OCI-M2 (cell line): ENCODE results near the gene ECSCR.
"Not testable (repeated sequence)": the region's sequence is repeated elsewhere in the genome, so short reads cannot be mapped to it uniquely, and the experiment has no call there.

ENCODE experiments used
- DNase-seq: peaks from one replicate; lab custom pipeline; 2025; ENCODE audit not compliant: unreplicated experiment; lab: John Stamatoyannopoulos, UW

Gene ECSCR

DNA sequence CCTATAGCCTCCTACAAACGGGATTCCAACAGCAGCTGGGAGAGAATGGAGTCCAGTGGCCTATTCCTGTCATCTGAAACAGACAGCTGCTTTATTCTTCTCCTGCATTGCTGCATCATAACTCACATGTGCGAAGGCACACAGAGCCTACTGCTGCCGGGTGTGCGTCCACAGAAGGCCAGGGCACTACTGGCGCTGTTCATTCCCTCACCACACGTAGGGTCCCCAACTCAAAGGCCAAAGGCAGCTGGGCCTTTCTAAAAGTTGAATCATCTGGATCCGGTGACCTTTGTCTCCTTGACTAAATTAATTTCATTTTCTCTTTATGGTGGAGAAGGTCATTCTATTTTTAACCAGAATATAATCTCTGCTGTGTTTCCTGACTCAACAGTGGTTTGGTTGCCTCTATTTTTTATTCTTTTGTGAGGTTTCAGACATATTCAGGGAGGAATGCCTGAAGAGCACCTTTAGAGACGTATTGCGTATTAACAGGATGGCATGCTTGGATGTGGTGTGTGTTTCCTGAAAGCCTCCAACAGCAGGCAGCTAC, 47.9 kb downstream of the ECSCR start:
- no peak for DNase-seq

GRCh38 chr5:139413963-139414362, 48.6 kb downstream of the ECSCR start:
- no peak for DNase-seq

- DNase-seq: no peak
Observed at GRCh38 chr5:139413153-139413552, 49.4 kb downstream of the ECSCR start.

DNA sequence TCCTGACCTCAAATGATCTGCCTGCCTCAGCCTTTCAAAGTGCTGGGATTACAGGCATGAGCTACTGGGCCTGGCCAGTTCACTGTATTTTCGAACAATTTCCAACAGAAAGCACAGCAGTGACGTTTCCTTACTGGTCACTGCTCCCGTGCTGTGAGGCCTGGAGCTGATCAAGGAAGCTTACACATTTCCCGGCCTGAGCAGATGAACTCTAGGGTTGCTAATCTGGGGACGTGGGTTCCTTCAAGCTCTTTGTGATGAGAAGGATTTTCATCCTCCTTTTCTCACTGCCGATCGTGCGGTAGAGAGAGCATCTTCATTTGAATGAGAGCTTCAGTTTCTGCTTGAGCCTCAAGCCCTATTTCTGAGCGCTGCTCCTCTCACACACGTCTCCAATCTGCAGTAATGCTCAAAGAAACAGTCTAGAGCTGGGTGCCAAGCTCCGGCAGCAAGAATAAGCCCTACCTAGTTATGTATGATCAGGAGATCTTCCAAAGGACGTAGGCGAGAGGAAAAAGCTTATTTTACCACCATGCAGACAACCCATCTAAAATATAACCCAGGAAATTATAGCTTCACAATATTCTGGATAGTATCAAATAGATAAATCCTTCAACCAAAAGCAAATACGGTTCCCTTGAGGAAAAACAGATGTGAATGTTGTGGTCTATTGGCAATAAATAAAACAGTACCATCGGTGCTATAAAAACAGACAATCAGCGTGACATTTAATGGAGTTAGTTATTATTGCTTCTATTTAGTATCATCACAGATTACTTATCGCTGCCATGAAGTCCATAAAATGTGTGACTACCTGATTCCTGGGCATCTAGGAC, 51.3 kb downstream of the ECSCR start:
- DNase-seq: no peak

DNA sequence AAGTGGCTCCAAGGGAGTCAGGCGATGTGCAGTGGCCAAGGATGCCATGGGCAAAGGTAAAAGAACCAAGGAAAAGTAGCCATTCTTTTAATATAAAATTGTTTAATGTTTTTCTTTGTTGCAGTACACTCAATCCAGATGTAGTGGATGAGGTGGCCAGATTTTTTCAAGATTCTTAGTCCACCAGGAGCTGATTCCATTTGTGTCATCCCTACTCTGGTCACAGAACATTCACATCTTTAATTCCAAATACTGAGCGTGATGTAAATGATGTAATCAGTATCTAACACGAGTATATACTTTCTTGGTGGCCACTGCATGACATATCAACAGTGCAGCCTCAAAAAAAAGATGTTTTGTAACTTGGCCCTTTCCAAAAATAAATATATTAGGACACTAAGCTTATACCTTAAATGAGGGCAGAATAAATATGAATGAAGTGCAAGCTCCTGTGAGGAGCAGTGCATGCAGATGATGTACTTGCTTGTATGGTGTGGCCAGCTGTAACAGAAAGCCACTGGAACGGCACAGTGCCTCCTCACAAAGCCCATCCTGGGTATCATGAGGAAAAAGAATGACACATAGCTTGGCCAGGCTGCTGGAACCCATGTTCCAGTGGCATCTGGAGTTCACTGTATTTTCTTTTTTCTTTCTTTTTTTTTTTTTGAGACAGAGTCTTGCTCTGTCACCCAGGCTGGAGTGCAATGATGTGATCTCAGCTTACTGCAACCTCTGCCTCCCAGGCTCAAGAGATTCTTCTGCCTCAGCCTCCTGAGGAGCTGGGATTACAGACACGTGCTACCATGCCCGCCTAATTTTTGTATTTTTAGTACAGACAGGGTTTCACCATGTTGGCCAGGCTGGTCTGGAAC, 52.2 kb downstream of the ECSCR start:
- no peak for DNase-seq

- not testable (repeated sequence) for DNase-seq
Observed at GRCh38 chr5:139409116-139409515, 53.4 kb downstream of the ECSCR start.

GRCh38 chr5:139408191-139408590, 54.4 kb downstream of the ECSCR start:
- no peak for DNase-seq

DNA sequence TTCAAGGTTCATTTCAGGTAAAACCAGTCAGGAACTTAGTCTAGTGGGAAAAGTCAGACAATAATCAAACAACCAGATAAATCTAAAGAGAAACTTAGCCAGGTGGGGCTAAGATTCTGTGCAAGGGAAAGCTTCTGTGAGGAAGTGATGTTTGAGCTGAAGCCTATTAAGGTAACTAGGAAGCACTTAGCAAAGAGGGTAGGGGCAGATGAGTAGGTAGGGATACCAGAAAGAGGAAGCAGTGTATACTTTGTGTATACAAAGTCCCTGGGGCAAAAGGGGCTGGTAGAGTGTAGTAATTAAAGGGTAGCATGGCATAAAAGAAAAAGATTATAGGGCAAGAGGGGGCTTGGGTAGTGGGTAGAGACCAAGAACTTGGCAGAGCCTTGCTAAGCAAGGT, 55.0 kb downstream of the ECSCR start:
- no peak for DNase-seq

GRCh38 chr5:139406963-139407362, 55.6 kb downstream of the ECSCR start:
- no peak for DNase-seq

DNA sequence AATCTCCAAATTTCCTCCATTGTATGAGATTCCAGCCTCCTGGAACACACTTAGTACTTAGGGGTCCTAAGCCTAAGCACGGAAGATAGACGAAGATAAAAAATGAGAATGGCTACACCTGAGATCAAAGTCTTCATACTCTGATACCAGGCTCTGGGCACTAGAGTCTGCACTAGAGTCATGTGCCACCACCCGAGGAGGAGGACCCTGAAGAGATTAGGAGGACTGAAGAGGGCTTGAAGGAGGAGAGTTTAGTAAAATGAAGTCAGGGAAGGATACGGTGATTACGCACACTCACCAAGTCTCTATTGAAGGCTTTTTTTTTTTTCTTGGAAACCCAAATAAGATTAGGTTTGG, 58.1 kb downstream of the ECSCR start:
- DNase-seq: no peak

DNA sequence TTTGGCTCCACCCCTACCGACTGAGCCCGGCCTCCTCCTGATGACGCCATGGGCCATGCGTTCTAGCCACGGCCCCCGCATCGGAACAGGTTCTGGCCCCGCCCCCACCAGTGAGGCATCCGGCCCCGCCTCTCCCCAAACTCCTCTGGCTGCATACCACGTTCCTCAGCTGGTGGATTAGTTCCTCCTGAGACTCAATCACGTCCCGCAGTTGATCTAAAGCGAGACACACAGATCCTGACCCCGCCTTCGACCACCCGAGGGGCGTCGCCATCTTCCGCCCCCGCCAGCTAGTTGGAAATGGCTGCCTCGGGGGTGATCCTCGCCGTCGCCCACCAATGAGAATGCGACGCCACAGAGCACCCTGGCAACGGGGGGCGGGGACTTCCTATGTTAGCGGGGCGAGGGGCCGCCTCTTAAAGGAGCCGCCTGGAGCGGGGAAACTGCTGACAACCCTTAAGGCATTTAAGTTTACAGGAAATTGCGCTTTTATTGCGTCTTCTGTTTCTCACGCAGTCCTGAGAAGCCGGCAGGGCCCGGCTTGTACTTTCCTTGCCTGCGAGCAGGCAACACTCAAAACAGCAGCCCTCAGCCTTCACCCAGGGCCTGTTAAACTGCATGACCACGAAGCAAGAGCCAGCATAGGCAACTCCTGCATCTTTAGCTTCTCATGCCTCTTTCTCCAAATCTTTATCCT, 58.6 kb downstream of the ECSCR start, which contains the start of gene SPATA24:
Gene SPATA24, minus strand, starts transcription at position 303 of the 697 bp plus-strand sequence. Its CDS starts 29 bp downstream, at position 274.
- peak; percentile 81 for DNase-seq

DNA sequence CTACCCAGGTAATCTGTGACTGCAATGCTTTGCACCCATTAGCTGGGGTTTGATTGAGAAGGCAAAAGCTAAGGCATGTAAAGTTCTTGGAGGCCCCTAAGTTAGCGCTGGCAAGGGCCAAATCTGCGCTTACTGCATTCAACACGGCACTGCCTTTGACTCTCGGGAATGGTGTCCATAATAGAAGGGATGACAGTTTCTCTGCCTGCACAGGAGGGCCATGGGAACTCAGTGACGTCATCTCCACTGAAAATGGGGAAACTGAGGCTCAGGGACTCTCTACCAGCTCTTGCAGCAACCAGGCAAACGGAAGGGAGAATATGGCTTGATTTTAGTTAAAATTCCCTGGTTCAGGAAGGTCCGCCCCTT, 59.1 kb downstream of the ECSCR start:
- no peak for DNase-seq

- DNase-seq: no peak
Observed at GRCh38 chr5:139402561-139403158, 59.9 kb downstream of the ECSCR start.

DNA sequence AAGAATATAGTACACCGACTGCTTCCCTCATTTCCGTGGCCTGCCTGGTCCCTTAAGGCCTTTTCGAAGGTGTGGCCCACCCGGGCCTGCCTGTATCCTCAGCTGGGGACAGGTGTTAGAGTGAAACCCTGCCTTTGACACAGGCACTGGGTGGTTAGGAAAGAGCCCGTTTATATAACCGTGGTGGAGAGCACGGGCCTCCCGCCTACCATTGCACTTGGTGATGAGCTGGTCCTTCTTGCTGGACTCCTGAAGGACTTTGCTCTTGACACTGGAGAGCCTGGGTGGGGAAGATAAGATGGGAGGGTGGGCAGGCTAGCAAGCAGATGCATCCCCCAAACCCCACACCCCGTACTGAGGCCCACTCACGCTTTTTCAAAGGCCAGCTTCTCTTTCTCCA, 61.0 kb downstream of the ECSCR start:
- no peak for DNase-seq

GRCh38 chr5:139399501-139400121, 62.9 kb downstream of the ECSCR start:
- DNase-seq: no peak
